Measurements from ENCODE around the gene PCP4L1.

Gene PCP4L1

GRCh38 chr1:161330346-161330745, 71.8 kb downstream of the PCP4L1 start:
- no peak for DNase-seq

- DNase-seq: no peak
Measured at GRCh38 chr1:161333166-161333565, 74.6 kb downstream of the PCP4L1 start.

All from CD4-positive, alpha-beta T cell treated with Interleukin-21 for 1 hour (primary cell).